ENCODE results near the gene SOX6. TPM values are rescaled to one million over a fixed set of nuclear protein-coding genes. Genes with fewer than 3 reads are reported as not detected.

SOX6 gene
- total and polyA plus RNA-seq, 2 of the 13 experiments (the other 11 are each of a cell fraction or from before 2014, with no cell fraction given), result 2.6 to 11.2 TPM

GRCh38 chr11:16114978-16115871 lies 241.1 kb downstream of the SOX6 start (continued):
- no peak for TF ChIP-seq PRDM10 (CRISPR knock-in tag; IDR thresholded peaks at IDR 0.05; ENCODE audit: low read depth)
- TF ChIP-seq CENPX (CRISPR knock-in tag; IDR thresholded peaks at IDR 0.05), result no peak
- TF ChIP-seq, protein P1, sequence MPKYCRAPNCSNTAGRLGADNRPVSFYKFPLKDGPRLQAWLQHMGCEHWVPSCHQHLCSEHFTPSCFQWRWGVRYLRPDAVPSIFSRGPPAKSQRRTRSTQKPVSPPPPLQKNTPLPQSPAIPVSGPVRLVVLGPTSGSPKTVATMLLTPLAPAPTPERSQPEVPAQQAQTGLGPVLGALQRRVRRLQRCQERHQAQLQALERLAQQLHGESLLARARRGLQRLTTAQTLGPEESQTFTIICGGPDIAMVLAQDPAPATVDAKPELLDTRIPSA (CRISPR knock-in tag; IDR thresholded peaks at IDR 0.05; ENCODE audit: borderline replicate concordance), result no peak
- TF ChIP-seq, protein P2, sequence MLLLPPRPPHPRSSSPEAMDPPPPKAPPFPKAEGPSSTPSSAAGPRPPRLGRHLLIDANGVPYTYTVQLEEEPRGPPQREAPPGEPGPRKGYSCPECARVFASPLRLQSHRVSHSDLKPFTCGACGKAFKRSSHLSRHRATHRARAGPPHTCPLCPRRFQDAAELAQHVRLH (CRISPR knock-in tag; IDR thresholded peaks at IDR 0.05; ENCODE audit: borderline replicate concordance, low read depth), result no peak
- no peak for TF ChIP-seq SNAI1 (CRISPR knock-in tag; IDR thresholded peaks at IDR 0.05; ENCODE audit: borderline replicate concordance)
- TF ChIP-seq, protein P3, sequence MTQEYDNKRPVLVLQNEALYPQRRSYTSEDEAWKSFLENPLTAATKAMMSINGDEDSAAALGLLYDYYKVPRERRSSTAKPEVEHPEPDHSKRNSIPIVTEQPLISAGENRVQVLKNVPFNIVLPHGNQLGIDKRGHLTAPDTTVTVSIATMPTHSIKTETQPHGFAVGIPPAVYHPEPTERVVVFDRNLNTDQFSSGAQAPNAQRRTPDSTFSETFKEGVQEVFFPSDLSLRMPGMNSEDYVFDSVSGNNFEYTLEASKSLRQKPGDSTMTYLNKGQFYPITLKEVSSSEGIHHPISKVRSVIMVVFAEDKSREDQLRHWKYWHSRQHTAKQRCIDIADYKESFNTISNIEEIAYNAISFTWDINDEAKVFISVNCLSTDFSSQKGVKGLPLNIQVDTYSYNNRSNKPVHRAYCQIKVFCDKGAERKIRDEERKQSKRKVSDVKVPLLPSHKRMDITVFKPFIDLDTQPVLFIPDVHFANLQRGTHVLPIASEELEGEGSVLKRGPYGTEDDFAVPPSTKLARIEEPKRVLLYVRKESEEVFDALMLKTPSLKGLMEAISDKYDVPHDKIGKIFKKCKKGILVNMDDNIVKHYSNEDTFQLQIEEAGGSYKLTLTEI (CRISPR knock-in tag; conservative IDR thresholded peaks at IDR 0.05), result no peak
- no peak for TF ChIP-seq ZBTB14 (CRISPR knock-in tag; IDR thresholded peaks at IDR 0.05)
- TF ChIP-seq, protein P4, sequence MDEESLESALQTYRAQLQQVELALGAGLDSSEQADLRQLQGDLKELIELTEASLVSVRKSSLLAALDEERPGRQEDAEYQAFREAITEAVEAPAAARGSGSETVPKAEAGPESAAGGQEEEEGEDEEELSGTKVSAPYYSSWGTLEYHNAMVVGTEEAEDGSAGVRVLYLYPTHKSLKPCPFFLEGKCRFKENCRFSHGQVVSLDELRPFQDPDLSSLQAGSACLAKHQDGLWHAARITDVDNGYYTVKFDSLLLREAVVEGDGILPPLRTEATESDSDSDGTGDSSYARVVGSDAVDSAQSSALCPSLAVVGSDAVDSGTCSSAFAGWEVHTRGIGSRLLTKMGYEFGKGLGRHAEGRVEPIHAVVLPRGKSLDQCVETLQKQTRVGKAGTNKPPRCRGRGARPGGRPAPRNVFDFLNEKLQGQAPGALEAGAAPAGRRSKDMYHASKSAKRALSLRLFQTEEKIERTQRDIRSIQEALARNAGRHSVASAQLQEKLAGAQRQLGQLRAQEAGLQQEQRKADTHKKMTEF (CRISPR knock-in tag; IDR thresholded peaks at IDR 0.05), result peak; percentile 54
- TF ChIP-seq ZBTB3 (CRISPR knock-in tag; IDR thresholded peaks at IDR 0.05; ENCODE audit: borderline replicate concordance, low read depth), result no peak
- TF ChIP-seq ZNF512B (CRISPR knock-in tag; IDR thresholded peaks at IDR 0.05; ENCODE audit: borderline replicate concordance), result no peak
- TF ChIP-seq FOXM1 (CRISPR knock-in tag; IDR thresholded peaks at IDR 0.05), result no peak
- peak; percentile 18; the same call in 1 of the 2 replicates for TF ChIP-seq ATF7 (IDR thresholded peaks at IDR 0.05)
- TF ChIP-seq ATF7 (CRISPR knock-in tag; IDR thresholded peaks at IDR 0.05), result peak; percentile 28; the same call in 1 of the 2 replicates
